ENCODE results near the gene OR51G1.

DNA sequence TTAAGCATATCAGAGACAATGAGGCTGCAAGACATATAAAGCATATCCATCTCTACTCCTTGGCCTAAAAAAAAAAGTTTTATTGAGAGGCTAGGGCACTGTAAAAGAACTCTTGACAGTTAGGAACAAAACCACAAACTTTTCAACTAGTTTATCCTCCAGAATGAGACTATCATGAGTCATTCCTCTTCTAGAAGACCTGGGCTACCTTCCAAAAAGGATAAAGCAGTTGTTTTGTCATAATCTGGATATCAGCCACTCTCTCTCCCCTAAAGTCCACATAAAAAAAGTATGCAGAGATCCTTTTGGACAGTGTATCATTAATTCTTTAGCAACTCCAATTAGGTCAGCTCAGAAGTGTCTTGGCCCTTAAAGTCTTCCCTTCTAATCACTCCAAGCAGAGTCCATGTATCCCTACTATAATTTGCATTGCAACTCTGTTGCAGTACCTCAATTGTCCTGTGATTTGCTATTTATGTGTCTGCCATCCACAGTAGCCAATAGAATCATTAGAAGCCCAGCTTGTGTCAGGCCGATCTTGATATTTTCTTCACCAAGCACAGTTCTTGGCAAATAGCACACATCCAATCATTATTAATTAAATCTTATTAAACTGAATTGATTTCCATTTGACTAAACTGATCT, 32.0 kb downstream of the OR51G1 start:
- TF ChIP-seq, protein P1, sequence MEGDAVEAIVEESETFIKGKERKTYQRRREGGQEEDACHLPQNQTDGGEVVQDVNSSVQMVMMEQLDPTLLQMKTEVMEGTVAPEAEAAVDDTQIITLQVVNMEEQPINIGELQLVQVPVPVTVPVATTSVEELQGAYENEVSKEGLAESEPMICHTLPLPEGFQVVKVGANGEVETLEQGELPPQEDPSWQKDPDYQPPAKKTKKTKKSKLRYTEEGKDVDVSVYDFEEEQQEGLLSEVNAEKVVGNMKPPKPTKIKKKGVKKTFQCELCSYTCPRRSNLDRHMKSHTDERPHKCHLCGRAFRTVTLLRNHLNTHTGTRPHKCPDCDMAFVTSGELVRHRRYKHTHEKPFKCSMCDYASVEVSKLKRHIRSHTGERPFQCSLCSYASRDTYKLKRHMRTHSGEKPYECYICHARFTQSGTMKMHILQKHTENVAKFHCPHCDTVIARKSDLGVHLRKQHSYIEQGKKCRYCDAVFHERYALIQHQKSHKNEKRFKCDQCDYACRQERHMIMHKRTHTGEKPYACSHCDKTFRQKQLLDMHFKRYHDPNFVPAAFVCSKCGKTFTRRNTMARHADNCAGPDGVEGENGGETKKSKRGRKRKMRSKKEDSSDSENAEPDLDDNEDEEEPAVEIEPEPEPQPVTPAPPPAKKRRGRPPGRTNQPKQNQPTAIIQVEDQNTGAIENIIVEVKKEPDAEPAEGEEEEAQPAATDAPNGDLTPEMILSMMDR (IDR thresholded peaks at IDR 0.05) = no peak
- TF ChIP-seq POLR2A (IDR thresholded peaks at IDR 0.05) = no peak
